Progenitor cell of endocrine pancreas (in vitro differentiated cells): ENCODE results near the gene AIG1. TPM values are rescaled to one million over a fixed set of nuclear protein-coding genes. Genes with fewer than 3 reads are reported as not detected.

ENCODE experiments used
- DNase-seq: peaks from one replicate; pipeline ENCODE4 v3.0.0; 2021; ENCODE audit warnings: low spot score; ENCODE audit not compliant: unreplicated experiment
- H3K27ac Mint-ChIP-seq: 2 replicates; pipeline ENCODE4 v1.8.0; 2021; ENCODE audit warnings: mild to moderate bottlenecking, moderate library complexity, mixed read lengths
- H3K27me3 Mint-ChIP-seq: 2 replicates; pipeline ENCODE4 v1.8.0; 2021; ENCODE audit warnings: mixed read lengths
- H3K36me3 Mint-ChIP-seq: 2 replicates; pipeline ENCODE4 v1.8.0; 2022; ENCODE audit warnings: mixed read lengths; ENCODE audit not compliant: insufficient read depth
- H3K4me1 Mint-ChIP-seq: 2 replicates; pipeline ENCODE4 v1.8.0; 2021; ENCODE audit warnings: low read depth, mixed read lengths
- H3K4me3 Mint-ChIP-seq: 2 replicates; pipeline ENCODE4 v1.8.0; 2021; ENCODE audit warnings: low read depth, mild to moderate bottlenecking, moderate library complexity, mixed read lengths
- H3K9me3 Mint-ChIP-seq: 2 replicates; pipeline ENCODE4 v1.8.0; 2021; ENCODE audit warnings: low read depth, mixed read lengths
- total RNA-seq: library from RNA; stranded (reverse); gene quantifications from 2 replicates; pipeline ENCODE4 v1.2.1, GENCODE V29; 2021
- TF ChIP-seq, protein P1 (sequence below): fragments of 200-600 bp; sonication (generic); IDR thresholded peaks from one replicate; pipeline ENCODE4 v1.5.0; 2021; ENCODE audit warnings: antibody characterized with exemption, mild to moderate bottlenecking; ENCODE audit not compliant: unreplicated experiment

Gene AIG1
- total RNA-seq, 1 donor from 2014 or later = 40.0 TPM

- no peaks in the 10 kb centered on the region for H3K27me3 Mint-ChIP-seq
Observed at GRCh38 chr6:143093290-143093689, 32.6 kb downstream of the AIG1 start.

GRCh38 chr6:143096403-143096802 is 35.7 kb downstream of the AIG1 start:
- TF ChIP-seq, protein P1, sequence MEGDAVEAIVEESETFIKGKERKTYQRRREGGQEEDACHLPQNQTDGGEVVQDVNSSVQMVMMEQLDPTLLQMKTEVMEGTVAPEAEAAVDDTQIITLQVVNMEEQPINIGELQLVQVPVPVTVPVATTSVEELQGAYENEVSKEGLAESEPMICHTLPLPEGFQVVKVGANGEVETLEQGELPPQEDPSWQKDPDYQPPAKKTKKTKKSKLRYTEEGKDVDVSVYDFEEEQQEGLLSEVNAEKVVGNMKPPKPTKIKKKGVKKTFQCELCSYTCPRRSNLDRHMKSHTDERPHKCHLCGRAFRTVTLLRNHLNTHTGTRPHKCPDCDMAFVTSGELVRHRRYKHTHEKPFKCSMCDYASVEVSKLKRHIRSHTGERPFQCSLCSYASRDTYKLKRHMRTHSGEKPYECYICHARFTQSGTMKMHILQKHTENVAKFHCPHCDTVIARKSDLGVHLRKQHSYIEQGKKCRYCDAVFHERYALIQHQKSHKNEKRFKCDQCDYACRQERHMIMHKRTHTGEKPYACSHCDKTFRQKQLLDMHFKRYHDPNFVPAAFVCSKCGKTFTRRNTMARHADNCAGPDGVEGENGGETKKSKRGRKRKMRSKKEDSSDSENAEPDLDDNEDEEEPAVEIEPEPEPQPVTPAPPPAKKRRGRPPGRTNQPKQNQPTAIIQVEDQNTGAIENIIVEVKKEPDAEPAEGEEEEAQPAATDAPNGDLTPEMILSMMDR = no peak
- Mint-ChIP-seq H3K27me3 (no peaks in the 10 kb centered on the region), H3K4me3 (no peak overlapping the region), H3K36me3 (peaks cover 2% of the 10 kb centered on the region), H3K27ac (no peak overlapping the region), H3K4me1 (peaks cover 1% of the 10 kb centered on the region), H3K9me3 (no peaks in the 10 kb centered on the region)
- DNase-seq = no peak

More at GRCh38 chr6:143093290-143093689, 32.6 kb downstream of the AIG1 start:
- TF ChIP-seq, protein P1 = no peak
- H3K4me3 Mint-ChIP-seq = no peak overlapping the region
- DNase-seq = no peak
- peaks cover 2% of the 10 kb centered on the region for H3K36me3 Mint-ChIP-seq
- H3K4me1 Mint-ChIP-seq = peaks cover 3% of the 10 kb centered on the region
- no peaks in the 10 kb centered on the region for H3K9me3 Mint-ChIP-seq
- no peak overlapping the region for H3K27ac Mint-ChIP-seq

- Mint-ChIP-seq H3K4me3 (no peak overlapping the region), H3K36me3 (peaks cover 2% of the 10 kb centered on the region), H3K27ac (no peak overlapping the region), H3K27me3 (no peaks in the 10 kb centered on the region), H3K9me3 (no peaks in the 10 kb centered on the region), H3K4me1 (peaks cover 1% of the 10 kb centered on the region)
- TF ChIP-seq, protein P1 = no peak
- no peak for DNase-seq
Observed at GRCh38 chr6:143097224-143097795, 36.6 kb downstream of the AIG1 start.

DNA sequence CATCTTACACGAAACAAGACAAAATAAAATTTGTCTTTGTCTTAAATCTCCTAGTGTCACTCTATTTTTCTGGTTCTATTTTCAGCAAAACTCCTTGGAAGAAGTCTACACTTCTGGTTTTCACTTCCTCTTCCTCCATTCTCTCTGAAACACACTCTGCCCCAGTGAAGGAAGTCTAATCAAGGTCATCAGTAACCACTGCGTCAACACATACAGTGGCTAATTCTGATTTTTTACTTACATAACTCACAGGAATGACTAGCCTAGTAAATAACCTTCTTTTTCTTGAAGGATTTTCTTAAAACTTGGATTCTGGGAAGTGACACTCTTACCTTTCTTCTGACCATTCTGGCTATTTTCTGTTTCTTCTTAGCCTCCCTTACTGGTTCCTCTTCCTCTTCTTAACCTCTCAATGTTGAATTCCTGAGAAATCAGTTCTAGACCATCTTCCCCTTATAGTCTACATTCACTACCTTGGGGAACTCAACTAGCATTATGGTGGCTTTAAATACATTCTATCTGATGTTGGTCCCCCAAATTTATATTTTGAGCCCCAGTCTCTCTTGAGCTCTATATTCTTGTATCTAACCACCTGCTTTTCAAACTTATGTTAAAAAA is 37.5 kb downstream of the AIG1 start:
- TF ChIP-seq, protein P1 = no peak
- Mint-ChIP-seq H3K36me3 (peaks cover 2% of the 10 kb centered on the region), H3K27ac (no peak overlapping the region), H3K9me3 (no peaks in the 10 kb centered on the region), H3K4me1 (peaks cover 1% of the 10 kb centered on the region), H3K27me3 (no peaks in the 10 kb centered on the region), H3K4me3 (no peak overlapping the region)
- no peak for DNase-seq

- H3K36me3 Mint-ChIP-seq = peaks cover 2% of the 10 kb centered on the region
- peaks cover 1% of the 10 kb centered on the region for H3K4me1 Mint-ChIP-seq
- no peak overlapping the region for H3K4me3 Mint-ChIP-seq
- no peaks in the 10 kb centered on the region for H3K27me3 Mint-ChIP-seq
- peaks cover 3% of the 10 kb centered on the region for H3K9me3 Mint-ChIP-seq
- TF ChIP-seq, protein P1 = no peak
- DNase-seq = no peak
- no peak overlapping the region for H3K27ac Mint-ChIP-seq
Observed at GRCh38 chr6:143099647-143100046, 39.0 kb downstream of the AIG1 start.
